ENCODE results near the gene GRAMD2B. TPM values are rescaled to one million over a fixed set of nuclear protein-coding genes. Genes with fewer than 3 reads are reported as not detected.

The GRAMD2B gene
- total and polyA plus RNA-seq, 2 of the 8 experiments (the other 6 are each of a cell fraction or from before 2014, with no cell fraction given), result 6.4 to 9.4 TPM

- DNase-seq (ENCODE audit: low read depth in 1 of 2, low spot score in 2 of 2) (no peak), FAIRE-seq (no peak)
- no peak overlapping the region for H3K23ac ChIP-seq (ENCODE audit: insufficient read length)
- H3K9me3 ChIP-seq (ENCODE audit: insufficient read depth in 2 of 2, low read depth in 1 of 2, low read length in 1 of 2), result no peaks in the 10 kb centered on the region
- no peak overlapping the region for H3K4me2 ChIP-seq (ENCODE audit: insufficient read depth in 1 of 2, low read depth in 2 of 2, low read length in 2 of 2)
- no peaks in the 10 kb centered on the region for H4K20me1 ChIP-seq (replicated peaks in 1 of 2; ENCODE audit: control insufficient read depth in 1 of 2, insufficient read depth in 2 of 2, low read length in 2 of 2)
- no peaks in the 10 kb centered on the region for H3K23me2 ChIP-seq (ENCODE audit: low read depth, low read length)
- peaks cover 0 to 4% (median 0%) of the 10 kb centered on the region in 4 experiments; a peak in 1 of 8 replicates for H3K36me3 ChIP-seq (ENCODE audit: control insufficient read depth in 2 of 4, insufficient read depth in 4 of 4, low read length in 3 of 4)
- no peak overlapping the region for H3K9ac ChIP-seq (replicated peaks in 1 of 4; ENCODE audit: extremely low read depth in 1 of 4, low read depth in 3 of 4, low read length in 3 of 4)
- no peak overlapping the region for H2BK20ac ChIP-seq (ENCODE audit: low read length)
- H2BK12ac ChIP-seq (ENCODE audit: low read depth, low read length), result no peak overlapping the region
- H3K27ac ChIP-seq (ENCODE audit: low read depth, low read length), result no peak overlapping the region
- no peaks in the 10 kb centered on the region for H3K79me2 ChIP-seq (ENCODE audit: control insufficient read depth in 1 of 2, insufficient read depth in 2 of 2, low read length in 2 of 2)
- H3K56ac ChIP-seq (replicated peaks; ENCODE audit: insufficient read length, low read depth, low read length), result no peak overlapping the region
- H4K5ac ChIP-seq (ENCODE audit: insufficient read length, low read depth, low read length), result no peak overlapping the region
- no peak overlapping the region for H2BK5ac ChIP-seq (ENCODE audit: low read depth, low read length)
- no peak overlapping the region for H2BK15ac ChIP-seq (ENCODE audit: low read length)
- H3K79me1 ChIP-seq (ENCODE audit: low read depth, low read length), result peaks cover 6% of the 10 kb centered on the region; the same call in 1 of the 2 replicates
- H3K4me1 ChIP-seq (replicated peaks in 1 of 4; ENCODE audit: control insufficient read depth in 3 of 4, insufficient read depth in 4 of 4, low read length in 3 of 4), result no peaks in the 10 kb centered on the region
- no peak overlapping the region for H4K8ac ChIP-seq (ENCODE audit: extremely low read depth, insufficient read depth, low read length)
- no peak overlapping the region for H3K4ac ChIP-seq (replicated peaks; ENCODE audit: insufficient read length, low read depth, low read length)
- WGBS, 2 experiments (ENCODE audit: extremely low coverage in 1 of 2, insufficient coverage in 1 of 2, insufficient read length in 1 of 2, insufficient replicate concordance in 2 of 2, low coverage in 1 of 2, low lambda C conversion rate in 2 of 2, missing lambda C conversion rate in 1 of 2), result 87% methylated on average over 8 of the region's 8 CpGs; no CpG with 5 or more reads in 1 of the 2 experiments
- H3K27me3 ChIP-seq (replicated peaks in 1 of 4; ENCODE audit: control insufficient read depth in 3 of 4, extremely low read depth in 1 of 4, insufficient read depth in 3 of 4, low read length in 3 of 4), result no peaks in the 10 kb centered on the region
- no peak overlapping the region for H3K4me3 ChIP-seq (ENCODE audit: extremely low read depth in 1 of 4, insufficient read depth in 2 of 4, low read depth in 3 of 4, low read length in 4 of 4)
- no peak overlapping the region for H4K91ac ChIP-seq (replicated peaks; ENCODE audit: insufficient read length, low read length)
- H2BK120ac ChIP-seq (replicated peaks; ENCODE audit: low read depth, low read length), result no peak overlapping the region
- no peak overlapping the region for H3K18ac ChIP-seq (ENCODE audit: extremely low read depth, low read length)
- CTCF ChIA-PET (ENCODE audit: partially characterized antibody), result interaction anchor here (1.1 to 1.6 kb wide), 4 partner anchors 15 to 112 kb away, joined by 3 to 4 read pairs (median 4); no protein-coding TSS in a partner anchor
- POLR2A ChIA-PET (ENCODE audit: partially characterized antibody), result interaction anchor here (1.6 kb wide), 1 partner anchor 26 kb away, joined by 4 read pairs; the partner anchor contains the start of gene GRAMD2B
- no peak overlapping the region for H3K14ac ChIP-seq (ENCODE audit: insufficient read length)
- H2AK5ac ChIP-seq (ENCODE audit: low read depth, low read length), result no peak overlapping the region
- H2AFZ ChIP-seq (ENCODE audit: low read length), result no peak overlapping the region
- TF ChIP-seq NRF1 (IDR thresholded peaks at IDR 0.05; ENCODE audit: low read depth, low read length), result no peak
- TF ChIP-seq CBX8 (IDR thresholded peaks at IDR 0.05; ENCODE audit: borderline replicate concordance, low read depth, low read length), result no peak
- TF ChIP-seq ATF2 (IDR thresholded peaks at IDR 0.05; ENCODE audit: low read length), result no peak
- no peak for TF ChIP-seq ZNF274 (IDR thresholded peaks at IDR 0.05; ENCODE audit: borderline replicate concordance, extremely low read depth, low read length)
- TF ChIP-seq KDM1A (IDR thresholded peaks at IDR 0.05; ENCODE audit: borderline replicate concordance, low read length), result no peak
- no peak for TF ChIP-seq JUND (IDR thresholded peaks at IDR 0.05; ENCODE audit: low read length)
- TF ChIP-seq NANOG (IDR thresholded peaks at IDR 0.05; ENCODE audit: insufficient read depth, low read depth, low read length, poor library complexity, severe bottlenecking), result no peak
- no peak for TF ChIP-seq SIX5 (IDR thresholded peaks at IDR 0.05; ENCODE audit: low read depth, low read length)
Observed at GRCh38 chr5:126449751-126450271, 26.6 kb downstream of the GRAMD2B start.

All from H1 (cell line).